Inflammatory macrophage treated with lipopolysaccharide for 1 hour (primary cell): ENCODE data around the gene GZMM.

Experiments
- DNase-seq, 2 donors: peaks; one replicate each; pipeline ENCODE4 v3.0.0-alpha.2; 2020 to 2022

GZMM gene

GRCh38 chr19:543910-544608, at the start of gene GZMM:
TSS of gene GZMM (plus strand) at chr19:544053. CDS start at chr19:544072, 19 bp downstream.
- no peak for DNase-seq

GRCh38 chr19:494171-495080, 49.4 kb upstream of the GZMM start:
- no peak for DNase-seq

- no peak for DNase-seq
Measured at GRCh38 chr19:495081-495401, 48.8 kb upstream of the GZMM start.

- peak in 1 of 2 donors; percentile 24 for DNase-seq
Measured at GRCh38 chr19:495402-496111, 48.3 kb upstream of the GZMM start.

GRCh38 chr19:496112-496665, 47.7 kb upstream of the GZMM start, which contains the start of gene MADCAM1:
TSS of gene MADCAM1 (plus strand) at chr19:496486. CDS start at chr19:496500, 14 bp downstream.
- no peak for DNase-seq

- no peak for DNase-seq
Measured at GRCh38 chr19:496986-497385, 46.9 kb upstream of the GZMM start.

GRCh38 chr19:497491-497868, 46.4 kb upstream of the GZMM start:
- no peak for DNase-seq

GRCh38 chr19:497869-498510, 45.9 kb upstream of the GZMM start:
- DNase-seq = no peak

- no peak for DNase-seq
Measured at GRCh38 chr19:498511-498891, 45.4 kb upstream of the GZMM start.

GRCh38 chr19:498977-499623, 44.8 kb upstream of the GZMM start:
- DNase-seq = no peak

GRCh38 chr19:501646-502045, 42.2 kb upstream of the GZMM start:
- DNase-seq = no peak

GRCh38 chr19:504616-505015, 39.2 kb upstream of the GZMM start:
- no peak for DNase-seq

- DNase-seq = peak; percentile 86 to 99
Measured at GRCh38 chr19:506404-507285, 37.2 kb upstream of the GZMM start.

GRCh38 chr19:507286-508203, 36.3 kb upstream of the GZMM start, which contains the start of gene TPGS1:
TSS of gene TPGS1 (plus strand) at chr19:507497. CDS start at chr19:507507, 10 bp downstream.
- DNase-seq = peak; percentile 53 to 98

GRCh38 chr19:508204-509150, 35.4 kb upstream of the GZMM start:
- no peak for DNase-seq

- DNase-seq = peak; percentile 93 to 97
Measured at GRCh38 chr19:510606-511100, 33.2 kb upstream of the GZMM start.

GRCh38 chr19:511101-511851, 32.6 kb upstream of the GZMM start:
- DNase-seq = peak; percentile 67
